Measurements from ENCODE around the gene ZNF521. TPM values are rescaled to one million over a fixed set of nuclear protein-coding genes. Genes with fewer than 3 reads are reported as not detected.

The ZNF521 gene
- total and polyA plus RNA-seq, 2 of the 13 experiments (the other 11 are each of a cell fraction or from before 2014, with no cell fraction given), result 0.02 TPM; not detected in 1

DNA sequence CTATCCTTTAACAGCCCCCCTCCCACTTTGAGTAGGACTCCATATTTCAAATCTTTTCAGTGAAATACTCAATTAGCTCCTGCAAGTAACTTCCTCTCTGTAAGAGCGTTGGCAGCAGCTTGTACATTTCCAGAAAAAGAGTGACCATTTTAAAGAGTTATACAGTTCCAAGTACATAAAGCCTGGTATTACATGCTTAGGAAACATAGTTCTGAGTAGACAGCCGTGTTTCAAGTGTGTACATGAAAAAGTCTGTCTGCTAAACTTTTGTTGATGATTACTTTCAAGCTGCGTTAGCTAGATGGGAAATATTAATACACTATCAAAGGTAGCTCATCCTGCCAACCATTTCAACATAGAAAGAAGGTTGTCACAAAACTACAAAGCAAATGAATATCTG is 112.8 kb downstream of the ZNF521 start:
- Histone ChIP-seq H3K4me3 (replicated peaks in 1 of 3; ENCODE audit: insufficient read depth in 1 of 3, low read depth in 2 of 3, low read length in 3 of 3) (no peak overlapping the region), H3K36me3 (replicated peaks in 1 of 2; ENCODE audit: control insufficient read depth in 1 of 2, insufficient read depth in 2 of 2, low read length in 2 of 2) (no peaks in the 10 kb centered on the region), H3K4me2 (ENCODE audit: low read depth, low read length) (no peak overlapping the region), H3K27ac (ENCODE audit: extremely low read length, insufficient read depth, low read length) (no peak overlapping the region), H4K20me1 (ENCODE audit: insufficient read depth, low read length) (no peaks in the 10 kb centered on the region), H2AFZ (ENCODE audit: low read length) (no peak overlapping the region), H3K27me3 (ENCODE audit: control insufficient read depth in 1 of 2, insufficient read depth in 2 of 2, low read length in 2 of 2) (no peaks in the 10 kb centered on the region), H3K79me2 (ENCODE audit: insufficient read depth, low read length) (no peaks in the 10 kb centered on the region), H3K9me3 (ENCODE audit: low read length) (no peaks in the 10 kb centered on the region), H3K9ac (ENCODE audit: insufficient read depth, low read depth, low read length) (no peak overlapping the region), H3K4me1 (ENCODE audit: insufficient read depth, low read length) (no peaks in the 10 kb centered on the region)
- POLR2A ChIA-PET, result no interaction called here
- TF ChIP-seq ZNF569 (CRISPR knock-in tag; IDR thresholded peaks at IDR 0.05; ENCODE audit: borderline replicate concordance) (no peak), DMAP1 (CRISPR knock-in tag; IDR thresholded peaks at IDR 0.05) (no peak), ZNF101 (CRISPR knock-in tag; IDR thresholded peaks at IDR 0.05; ENCODE audit: borderline replicate concordance, low read depth) (no peak)
- TF ChIP-seq, protein P1, sequence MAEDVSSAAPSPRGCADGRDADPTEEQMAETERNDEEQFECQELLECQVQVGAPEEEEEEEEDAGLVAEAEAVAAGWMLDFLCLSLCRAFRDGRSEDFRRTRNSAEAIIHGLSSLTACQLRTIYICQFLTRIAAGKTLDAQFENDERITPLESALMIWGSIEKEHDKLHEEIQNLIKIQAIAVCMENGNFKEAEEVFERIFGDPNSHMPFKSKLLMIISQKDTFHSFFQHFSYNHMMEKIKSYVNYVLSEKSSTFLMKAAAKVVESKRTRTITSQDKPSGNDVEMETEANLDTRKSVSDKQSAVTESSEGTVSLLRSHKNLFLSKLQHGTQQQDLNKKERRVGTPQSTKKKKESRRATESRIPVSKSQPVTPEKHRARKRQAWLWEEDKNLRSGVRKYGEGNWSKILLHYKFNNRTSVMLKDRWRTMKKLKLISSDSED (CRISPR knock-in tag; IDR thresholded peaks at IDR 0.05), result no peak
- no peak for DNase-seq (ENCODE audit: low spot score)
- no peak for ATAC-seq
- BruUV-seq (replicated peaks), result no TSS peak
- WGBS (ENCODE audit: low lambda C conversion rate), result 14% methylated on average over 3 of the region's 3 CpGs
- intact Hi-C loops (cut with micrococcal nuclease; ENCODE audit: unreplicated experiment), result no loop called here
- in situ Hi-C loops (cut with HindIII; ENCODE audit: extremely low pct_ligation_motif_present, low pct_unique_long_range_greater_than_20kb), result no loop called here
- CTCF ChIA-PET (ENCODE audit: low intra/inter-chr PET ratio, low total read pairs), result no interaction called here
- FAIRE-seq, result no peak

- BruUV-seq (replicated peaks), result no TSS peak
- no peak overlapping the region for H3K4me2 ChIP-seq (ENCODE audit: low read depth, low read length)
- no peaks in the 10 kb centered on the region for H3K4me1 ChIP-seq (ENCODE audit: insufficient read depth, low read length)
- H4K20me1 ChIP-seq (ENCODE audit: insufficient read depth, low read length), result no peaks in the 10 kb centered on the region
- no peak for TF ChIP-seq JUNB (CRISPR knock-in tag; IDR thresholded peaks at IDR 0.05; ENCODE audit: borderline replicate concordance)
- TF ChIP-seq ZFP62 (CRISPR knock-in tag; IDR thresholded peaks at IDR 0.05), result no peak
- TF ChIP-seq ZNF138 (CRISPR knock-in tag; IDR thresholded peaks at IDR 0.05; ENCODE audit: low read depth), result no peak
- no peak for TF ChIP-seq ATRX (CRISPR knock-in tag; IDR thresholded peaks at IDR 0.05; ENCODE audit: borderline replicate concordance)
- TF ChIP-seq ZBTB7B (CRISPR knock-in tag; IDR thresholded peaks at IDR 0.05), result no peak
- no peak for TF ChIP-seq NR2F2 (IDR thresholded peaks at IDR 0.05; ENCODE audit: borderline replicate concordance, low read depth)
- TF ChIP-seq ZNF607 (CRISPR knock-in tag; IDR thresholded peaks at IDR 0.05; ENCODE audit: borderline replicate concordance), result no peak
- TF ChIP-seq TARDBP (CRISPR knock-in tag; IDR thresholded peaks at IDR 0.05), result no peak
- no peak for TF ChIP-seq ZNF468 (CRISPR knock-in tag; IDR thresholded peaks at IDR 0.05)
- no peak overlapping the region for H3K27ac ChIP-seq (ENCODE audit: extremely low read length, insufficient read depth, low read length)
- H3K9me3 ChIP-seq (ENCODE audit: low read length), result no peaks in the 10 kb centered on the region
- FAIRE-seq, result no peak
- no peak for DNase-seq (ENCODE audit: low spot score)
- intact Hi-C loops (cut with micrococcal nuclease; ENCODE audit: unreplicated experiment), result no loop called here
- H3K79me2 ChIP-seq (ENCODE audit: insufficient read depth, low read length), result no peaks in the 10 kb centered on the region
- WGBS (ENCODE audit: low lambda C conversion rate), result 9% methylated on average over 3 of the region's 3 CpGs
- in situ Hi-C loops (cut with HindIII; ENCODE audit: extremely low pct_ligation_motif_present, low pct_unique_long_range_greater_than_20kb), result no loop called here
- POLR2A ChIA-PET, result no interaction called here
- ATAC-seq, result no peak
- CTCF ChIA-PET (ENCODE audit: low intra/inter-chr PET ratio, low total read pairs), result no interaction called here
- H3K27me3 ChIP-seq (ENCODE audit: control insufficient read depth in 1 of 2, insufficient read depth in 2 of 2, low read length in 2 of 2), result no peaks in the 10 kb centered on the region
- no peak overlapping the region for H3K9ac ChIP-seq (ENCODE audit: insufficient read depth, low read depth, low read length)
- H3K36me3 ChIP-seq (replicated peaks in 1 of 2; ENCODE audit: control insufficient read depth in 1 of 2, insufficient read depth in 2 of 2, low read length in 2 of 2), result no peaks in the 10 kb centered on the region
- no peak overlapping the region for H3K4me3 ChIP-seq (replicated peaks in 1 of 3; ENCODE audit: insufficient read depth in 1 of 3, low read depth in 2 of 3, low read length in 3 of 3)
- no peak overlapping the region for H2AFZ ChIP-seq (ENCODE audit: low read length)
Measured at GRCh38 chr18:25237571-25238267, 114.2 kb downstream of the ZNF521 start.
